ENCODE measurements around the gene BUB1B. TPM values are rescaled to one million over a fixed set of nuclear protein-coding genes. Genes with fewer than 3 reads are reported as not detected.

The BUB1B gene
- total and polyA plus RNA-seq, 9 of the 15 experiments (the other 6 are each of a cell fraction or from before 2014, with no cell fraction given) = 28.7 to 113 (median 82.2) TPM

GRCh38 chr15:40160689-40161688 lies at the start of gene BUB1B (continued):
- peak; percentile 97 for TF ChIP-seq ARID4B (CRISPR knock-in tag; IDR thresholded peaks at IDR 0.05)
- TF ChIP-seq ZBTB11 (CRISPR knock-in tag; IDR thresholded peaks at IDR 0.05) = peak in 1 of 3 experiments; percentile 73; a peak in 2 of 6 replicates
- TF ChIP-seq MTF1 (CRISPR knock-in tag; IDR thresholded peaks at IDR 0.05; ENCODE audit: borderline replicate concordance) = no peak
- TF ChIP-seq ZNF592 (IDR thresholded peaks at IDR 0.05) = peak; percentile 83
- peak; percentile 59 to 84; a peak in 3 of 4 replicates for TF ChIP-seq TEAD1 (CRISPR knock-in tag; IDR thresholded peaks at IDR 0.05)
- TF ChIP-seq ZBTB12 (CRISPR knock-in tag; IDR thresholded peaks at IDR 0.05) = peak; percentile 48; the same call in 1 of the 2 replicates
- peak; percentile 96 for TF ChIP-seq CREM (IDR thresholded peaks at IDR 0.05; ENCODE audit: low read depth)
- TF ChIP-seq ATF7 (IDR thresholded peaks at IDR 0.05) = peak; percentile 77
- peak; percentile 98 for TF ChIP-seq E2F1 (CRISPR knock-in tag; IDR thresholded peaks at IDR 0.05)

Data from K562 (cell line).